Psoas muscle (tissue), 8 donors: ENCODE results near the gene SLC9A1. TPM values are rescaled to one million over a fixed set of nuclear protein-coding genes. Genes with fewer than 3 reads are reported as not detected.

Experiments
- ATAC-seq, 4 donors: fragments of 200-7000 bp; cut with Tn5 transposase; one replicate each; pipeline ENCODE4 v1.9.1; 2020; ENCODE audit warnings: moderate library complexity in 3 of 4, mild to moderate bottlenecking in 2 of 4
- DNase-seq, 2 donors: peaks; one replicate each; pipeline ENCODE4 v3.0.0-alpha.2; 2020
- H3K27ac ChIP-seq: fragments of 200-600 bp; one replicate; pipeline ENCODE4 v1.8.0; 2022
- H3K27me3 ChIP-seq, 3 donors: fragments of 200-600 bp in 1 of 3; one replicate each; pipeline versions ENCODE4 v1.6.1 to v1.8.0; 2013 to 2022; ENCODE audit warnings: low read length in 2 of 3, mild to moderate bottlenecking in 2 of 3, moderate library complexity in 1 of 3; ENCODE audit not compliant: insufficient read depth in 3 of 3
- H3K36me3 ChIP-seq, 2 donors: fragments of 200-600 bp in 1 of 2; one replicate each; pipeline versions ENCODE4 v1.6.1 to v1.8.0; 2013 to 2022; ENCODE audit warnings: low read depth in 1 of 2, mild to moderate bottlenecking in 1 of 2, moderate library complexity in 1 of 2; ENCODE audit not compliant: insufficient read depth in 1 of 2
- H3K4me1 ChIP-seq: fragments of 200-600 bp; one replicate; pipeline ENCODE4 v1.8.0; 2022
- H3K4me3 ChIP-seq: fragments of 200-600 bp; one replicate; pipeline ENCODE4 v1.8.0; 2022; ENCODE audit warnings: mild to moderate bottlenecking
- H3K9me3 ChIP-seq: fragments of 200-600 bp; one replicate; pipeline ENCODE4 v1.8.0; 2022
- WGBS, 3 donors: extraction: QIAGEN DNeasy Blood & Tissue Kit; methylation state at CpG; one replicate each; pipeline versions ENCODE4 v1.1.6 to v1.1.7; 2013; 5-methylcytosine and 5-hydroxymethylcytosine counted together
- intact Hi-C, 2 donors: fragments of 100-400 bp; cut with DNase I; formaldehyde crosslinking; loops; one replicate each; pipeline versions ENCODE4 v1.11.0 to v1.14.2; 2022
- polyA plus RNA-seq, 3 donors: library from polyadenylated mRNA; stranded (reverse); fragments of 200-250 nt; gene quantifications; one replicate each; pipeline ENCODE4 v1.2.3, GENCODE V29; 2013
- total RNA-seq, 4 donors: library from RNA; stranded (reverse); fragmentation: NEBNext Ultra II Directional in 2 of 4; extraction: Animal tissue kit (Norgen Biotek cat#: 25700) in 2 of 4; gene quantifications; one replicate each; pipeline versions ENCODE4 v1.2.1 to v1.2.4, GENCODE V29; 2021 to 2023
- TF ChIP-seq, protein P1 (sequence below): fragments of 200-600 bp; IDR thresholded peaks from one replicate; pipeline ENCODE4 v1.8.0; 2022; ENCODE audit warnings: antibody characterized with exemption
- donor health status: healthy with polysubstance abuse.
- donor health status: DM: no; HTN: no; CAD: no; lungs with moderate emphysema.
- donor health status: Bipolar disorder and iron deficiency.
- donor health status: healthy.
- donor health status: DM: yes; HTN: yes; CAD: no.
- donor health status: DM: no; HTN: no; CAD: no.
- donor health status: DM: no; HTN: no; CAD: no.
- donor health status: DM: yes; HTN: yes; CAD: no.

Gene SLC9A1
- total and polyA plus RNA-seq, 7 donors, result 2.3 to 17.0 (median 5.9) TPM

DNA sequence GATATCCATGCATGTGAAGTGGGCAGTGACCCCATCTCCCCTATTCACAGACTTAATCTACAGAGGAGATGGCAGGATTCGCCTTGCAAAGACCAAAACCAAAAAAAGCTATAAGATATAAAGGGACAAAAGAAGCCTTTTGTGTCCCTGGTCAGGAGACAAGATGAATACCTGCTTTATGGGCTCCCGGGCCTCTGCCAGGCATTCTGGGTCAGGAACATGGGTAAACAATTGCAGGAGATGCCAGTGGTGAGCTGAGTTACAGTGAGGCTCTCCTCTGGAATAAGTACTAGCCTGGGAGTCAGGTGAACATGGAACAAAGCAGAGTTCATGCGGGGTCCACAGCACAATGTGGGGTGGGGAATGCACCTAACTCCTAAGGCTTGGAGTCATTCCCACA lies 4.7 kb downstream of the SLC9A1 start:
- no peak overlapping the region for H3K4me3 ChIP-seq
- WGBS, 3 donors, result 50 to 67% (median 58%) methylated on average over 3 of the region's 3 CpGs
- DNase-seq (no peak), ATAC-seq (no peak)
- H3K27me3 ChIP-seq, result no peaks in the 10 kb centered on the region
- H3K9me3 ChIP-seq, result no peaks in the 10 kb centered on the region
- peaks cover 75% of the 10 kb centered on the region for H3K4me1 ChIP-seq
- intact Hi-C loops, result loop anchor here (5.0 kb wide), 1 partner anchor 33 kb away; no protein-coding TSS in a partner anchor
- peak overlapping the region; percentile 56 for H3K27ac ChIP-seq
- TF ChIP-seq, protein P1, sequence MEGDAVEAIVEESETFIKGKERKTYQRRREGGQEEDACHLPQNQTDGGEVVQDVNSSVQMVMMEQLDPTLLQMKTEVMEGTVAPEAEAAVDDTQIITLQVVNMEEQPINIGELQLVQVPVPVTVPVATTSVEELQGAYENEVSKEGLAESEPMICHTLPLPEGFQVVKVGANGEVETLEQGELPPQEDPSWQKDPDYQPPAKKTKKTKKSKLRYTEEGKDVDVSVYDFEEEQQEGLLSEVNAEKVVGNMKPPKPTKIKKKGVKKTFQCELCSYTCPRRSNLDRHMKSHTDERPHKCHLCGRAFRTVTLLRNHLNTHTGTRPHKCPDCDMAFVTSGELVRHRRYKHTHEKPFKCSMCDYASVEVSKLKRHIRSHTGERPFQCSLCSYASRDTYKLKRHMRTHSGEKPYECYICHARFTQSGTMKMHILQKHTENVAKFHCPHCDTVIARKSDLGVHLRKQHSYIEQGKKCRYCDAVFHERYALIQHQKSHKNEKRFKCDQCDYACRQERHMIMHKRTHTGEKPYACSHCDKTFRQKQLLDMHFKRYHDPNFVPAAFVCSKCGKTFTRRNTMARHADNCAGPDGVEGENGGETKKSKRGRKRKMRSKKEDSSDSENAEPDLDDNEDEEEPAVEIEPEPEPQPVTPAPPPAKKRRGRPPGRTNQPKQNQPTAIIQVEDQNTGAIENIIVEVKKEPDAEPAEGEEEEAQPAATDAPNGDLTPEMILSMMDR, result no peak
- no peaks in the 10 kb centered on the region for H3K36me3 ChIP-seq

DNA sequence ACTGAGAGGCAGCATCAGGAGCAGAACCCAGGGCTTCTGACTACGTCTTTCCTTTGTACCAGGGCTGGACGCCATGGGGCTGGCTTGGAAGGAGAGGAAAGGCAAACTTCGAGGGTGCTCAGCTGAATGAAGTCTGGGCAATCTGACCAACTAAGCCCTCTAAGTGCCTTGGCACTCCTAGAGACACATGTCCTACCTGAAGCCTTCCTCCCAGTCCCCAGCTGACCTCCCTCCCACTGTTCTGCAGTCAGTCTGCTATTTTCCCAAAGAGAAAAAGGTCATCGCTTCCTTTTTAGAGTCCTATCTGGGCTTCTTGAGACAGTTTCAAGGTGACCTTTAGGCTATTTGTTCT lies 5.2 kb downstream of the SLC9A1 start:
- Histone ChIP-seq H3K4me3 (no peak overlapping the region), H3K27me3 (no peaks in the 10 kb centered on the region), H3K36me3 (no peaks in the 10 kb centered on the region), H3K9me3 (no peaks in the 10 kb centered on the region), H3K4me1 (peaks cover 80% of the 10 kb centered on the region), H3K27ac (peak overlapping the region; percentile 56)
- DNase-seq (no peak), ATAC-seq (no peak)
- TF ChIP-seq, protein P1, result no peak
- WGBS, 3 donors, result 62 to 86% (median 76%) methylated on average over 4 of the region's 4 CpGs
- intact Hi-C loops, result loop anchor here (5.0 kb wide), 1 partner anchor 32 kb away; no protein-coding TSS in a partner anchor

GRCh38 chr1:27149084-27149761 lies 5.7 kb downstream of the SLC9A1 start:
- H3K9me3 ChIP-seq, result no peaks in the 10 kb centered on the region
- TF ChIP-seq, protein P1, result no peak
- H3K4me1 ChIP-seq, result peaks cover 85% of the 10 kb centered on the region
- 34 to 54% (median 51%) methylated on average over 8 of the region's 8 CpGs for WGBS, 3 donors
- ATAC-seq (no peak), DNase-seq (no peak)
- H3K4me3 ChIP-seq, result no peak overlapping the region
- no peaks in the 10 kb centered on the region for H3K36me3 ChIP-seq
- no peaks in the 10 kb centered on the region for H3K27me3 ChIP-seq
- intact Hi-C loops, result no loop called here
- H3K27ac ChIP-seq, result peak overlapping the region; percentile 56

DNA sequence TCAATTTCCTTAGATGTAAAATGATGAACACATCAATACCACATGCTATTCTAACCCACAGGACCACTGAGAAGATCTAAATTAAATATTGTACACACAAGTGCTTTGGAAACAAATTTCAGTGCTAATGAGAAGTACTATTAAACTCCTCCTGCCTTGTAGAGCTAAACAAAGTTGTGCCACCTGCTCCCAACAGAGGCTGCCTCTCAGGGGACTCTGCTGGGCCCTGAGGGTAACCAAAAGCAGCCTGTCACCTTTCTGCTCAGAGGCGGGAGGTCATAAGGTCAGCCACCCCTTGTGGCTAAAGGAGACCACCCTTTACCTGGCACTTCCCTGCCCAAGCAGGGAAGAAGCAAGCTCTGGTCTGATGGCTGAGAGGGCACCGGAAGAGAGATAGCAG lies 6.3 kb downstream of the SLC9A1 start:
- peaks cover 86% of the 10 kb centered on the region for H3K4me1 ChIP-seq
- H3K9me3 ChIP-seq, result no peaks in the 10 kb centered on the region
- H3K4me3 ChIP-seq, result no peak overlapping the region
- 76 to 94% (median 91%) methylated on average over 2 of the region's 2 CpGs for WGBS, 3 donors
- TF ChIP-seq, protein P1, result no peak
- intact Hi-C loops, result no loop called here
- H3K36me3 ChIP-seq, result no peaks in the 10 kb centered on the region
- H3K27me3 ChIP-seq, result no peaks in the 10 kb centered on the region
- H3K27ac ChIP-seq, result peak overlapping the region; percentile 56
- DNase-seq, result no peak
- ATAC-seq, result no peak
